ENCODE results near the gene HCK.
"Not testable (repeated sequence)": the region's sequence is repeated elsewhere in the genome, so short reads cannot be mapped to it uniquely, and the experiment has no call there.

HCK gene

DNA sequence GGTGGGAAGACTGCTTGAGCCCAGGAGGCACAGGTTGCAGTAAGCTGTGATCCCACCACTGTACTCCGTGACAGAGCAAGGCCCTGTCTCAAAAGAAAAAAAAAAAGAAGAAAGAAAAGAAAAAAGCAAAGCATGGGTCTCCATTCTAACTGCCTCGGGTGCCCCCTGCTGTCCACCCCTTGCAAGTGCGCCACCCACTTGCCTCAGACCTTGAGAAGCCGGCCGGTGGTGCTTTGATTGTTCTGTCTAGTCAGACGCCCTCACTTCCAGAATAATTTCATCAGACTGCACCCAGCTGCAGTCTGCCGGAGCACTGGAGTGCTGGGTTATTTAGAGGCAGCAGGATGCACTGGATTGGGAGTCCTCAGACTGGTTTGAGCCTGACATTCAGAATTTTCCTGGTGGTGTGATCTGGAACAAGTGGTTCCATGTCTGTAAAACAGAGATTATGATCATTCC is 39.9 kb downstream of the HCK start:
- DNase-seq (ENCODE audit: low read depth in 2 of 2): peak; percentile 47 to 56

DNA sequence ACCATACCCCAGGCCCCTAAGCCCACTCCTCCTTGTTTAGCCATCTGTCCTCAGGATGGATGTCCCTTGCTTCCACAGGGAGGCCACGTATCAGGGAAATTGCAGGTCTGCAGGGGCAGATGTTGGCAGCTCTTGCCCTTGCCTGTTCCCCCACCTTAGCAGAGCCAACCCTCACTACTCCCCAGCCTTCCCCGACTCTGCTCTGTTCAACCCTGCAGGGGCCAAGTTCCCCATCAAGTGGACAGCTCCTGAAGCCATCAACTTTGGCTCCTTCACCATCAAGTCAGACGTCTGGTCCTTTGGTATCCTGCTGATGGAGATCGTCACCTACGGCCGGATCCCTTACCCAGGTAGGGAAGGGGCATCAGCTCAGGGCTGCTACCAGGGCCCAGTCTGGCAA is 46.7 kb downstream of the HCK start:
- DNase-seq (ENCODE audit: low read depth in 2 of 2): no peak

DNA sequence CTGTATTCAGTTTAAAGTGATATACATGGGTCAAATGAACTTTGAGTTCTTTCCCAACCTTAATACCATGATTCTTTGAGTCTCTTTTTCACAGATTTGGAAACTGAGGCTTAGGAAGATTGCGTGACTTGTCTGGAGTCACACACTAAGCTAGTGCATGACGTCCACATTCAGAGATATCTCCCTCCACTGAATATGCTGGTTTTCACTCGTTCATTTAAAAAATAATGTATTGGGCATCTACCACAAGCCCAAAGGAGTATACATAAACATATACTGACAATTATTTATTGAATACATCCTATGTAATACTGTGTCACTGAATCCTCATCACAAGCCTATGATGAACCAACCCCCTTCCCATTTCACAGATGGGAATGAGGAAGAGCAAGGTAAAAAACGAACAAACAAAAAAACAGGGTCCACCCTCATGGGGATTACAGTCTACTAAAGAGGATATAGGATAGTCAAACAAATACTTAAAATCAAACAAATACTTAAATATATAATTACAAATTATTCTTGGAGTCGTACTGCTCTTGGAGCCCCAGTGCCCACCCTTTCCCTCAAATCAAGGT is 56.9 kb downstream of the HCK start:
- DNase-seq (ENCODE audit: low read depth in 2 of 2): no peak

DNA sequence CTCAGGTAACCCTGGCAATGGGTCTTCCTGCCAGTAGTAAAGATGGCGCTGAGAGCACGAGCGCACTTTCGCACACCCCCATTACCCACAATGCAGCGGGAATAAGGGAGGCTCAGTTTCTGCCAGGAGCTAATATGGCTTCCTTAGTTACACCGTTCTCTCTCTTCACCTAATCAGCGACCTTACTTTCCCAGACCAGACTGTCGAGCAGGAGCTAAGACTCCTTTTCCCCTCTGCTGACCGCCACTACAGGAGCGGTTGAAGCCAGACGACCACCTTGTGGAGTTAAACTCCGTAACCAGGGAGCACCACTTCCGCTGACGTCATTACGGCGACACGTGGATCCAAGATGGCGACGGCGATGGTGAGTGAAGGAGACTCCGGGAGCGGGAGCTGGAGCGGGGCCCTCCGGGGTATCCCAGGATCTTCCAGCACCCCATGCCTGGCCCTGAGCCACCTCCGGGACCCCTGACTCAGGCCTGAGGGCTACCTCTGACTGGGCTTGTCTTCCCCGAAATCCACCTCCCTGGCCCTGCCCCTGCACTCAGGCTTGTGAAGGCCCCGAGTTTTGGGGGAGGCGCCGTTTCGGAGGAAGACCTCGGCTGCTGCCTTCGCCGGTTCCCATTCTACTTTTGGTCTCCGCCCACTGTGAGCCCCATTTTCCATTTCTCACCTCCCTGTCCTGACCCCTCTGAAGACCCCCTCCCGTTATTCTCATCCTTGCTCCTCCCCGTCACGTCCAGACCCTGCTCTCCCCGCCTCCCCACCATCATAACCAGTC is 57.5 kb downstream of the HCK start, which contains the start of gene TM9SF4:
Gene TM9SF4 (plus strand): TSS at position 323 of the 781 bp plus-strand sequence. CDS start 27 bp downstream, at position 350.
- DNase-seq (ENCODE audit: low read depth in 2 of 2): peak; percentile 77 to 83

DNA sequence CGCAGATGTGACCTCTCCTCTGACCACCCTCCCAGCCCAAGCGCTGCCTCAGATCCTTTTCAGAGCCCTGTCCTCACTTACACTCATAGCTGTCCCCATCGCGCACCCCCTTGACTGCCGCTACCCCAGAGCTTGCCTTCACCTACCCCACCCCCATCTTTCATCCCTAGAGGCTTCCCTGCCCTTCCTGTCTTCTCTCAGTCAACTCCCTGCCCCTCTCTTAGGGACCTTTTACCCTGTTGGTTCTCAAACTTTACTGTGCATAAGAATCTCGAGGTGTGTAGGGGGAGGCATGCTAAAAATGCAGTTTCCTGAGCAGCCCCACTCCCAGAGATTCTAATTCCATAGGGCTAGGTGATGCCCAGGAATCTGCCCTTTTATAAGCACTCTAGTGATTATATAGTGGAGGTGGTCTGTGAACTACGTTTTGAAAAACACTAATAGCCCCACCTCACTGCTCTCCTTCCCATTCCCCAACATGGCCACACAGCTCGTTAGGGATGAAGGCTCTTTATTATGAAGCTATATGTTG is 58.2 kb downstream of the HCK start:
- no peak for DNase-seq (ENCODE audit: low read depth in 2 of 2)

DNA sequence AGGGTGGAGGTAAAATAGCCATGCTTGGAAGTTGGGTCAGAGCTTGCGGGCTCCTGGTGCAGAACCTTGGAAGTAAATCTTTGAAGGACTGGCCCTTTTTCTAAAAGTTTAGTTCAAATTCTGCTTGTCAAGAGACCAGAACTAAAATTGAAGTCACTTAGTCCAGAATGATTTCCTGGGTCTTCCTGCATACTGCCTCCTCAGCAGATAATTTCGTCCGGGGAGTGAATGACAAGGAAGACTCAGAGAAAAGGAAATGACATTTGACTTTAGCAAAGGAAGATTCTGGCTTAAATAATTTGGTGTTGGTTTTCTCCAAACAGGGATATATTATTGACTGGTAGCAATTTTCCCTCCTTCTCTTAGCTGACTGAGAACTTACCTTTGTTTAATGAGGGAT is 58.7 kb downstream of the HCK start:
- DNase-seq (ENCODE audit: low read depth in 2 of 2): no peak

DNA sequence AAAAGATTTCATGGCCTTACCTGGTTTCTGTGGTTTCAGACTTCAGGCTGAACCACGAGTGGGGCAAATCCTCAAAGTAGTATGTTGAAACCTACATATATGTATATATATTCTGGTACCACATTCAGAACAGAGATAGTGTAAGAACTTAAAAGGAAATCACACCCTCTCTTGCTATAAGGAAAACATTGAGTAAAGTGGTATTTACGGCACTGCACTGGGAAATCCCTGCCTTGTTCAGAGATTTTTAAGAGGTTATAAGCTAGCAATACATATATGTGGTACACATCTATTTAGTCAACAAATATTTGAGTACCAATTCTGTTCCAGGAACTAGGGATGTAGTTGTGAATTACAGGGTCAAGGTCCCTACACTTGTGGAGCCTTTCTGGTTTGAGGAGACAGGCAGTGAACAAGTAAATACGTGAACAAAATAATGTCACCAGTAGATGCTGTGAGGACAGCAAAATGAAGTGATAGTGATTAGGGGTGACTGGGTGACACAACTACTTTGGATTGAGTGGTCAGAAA is 59.2 kb downstream of the HCK start:
- DNase-seq (ENCODE audit: low read depth in 2 of 2): no peak

DNA sequence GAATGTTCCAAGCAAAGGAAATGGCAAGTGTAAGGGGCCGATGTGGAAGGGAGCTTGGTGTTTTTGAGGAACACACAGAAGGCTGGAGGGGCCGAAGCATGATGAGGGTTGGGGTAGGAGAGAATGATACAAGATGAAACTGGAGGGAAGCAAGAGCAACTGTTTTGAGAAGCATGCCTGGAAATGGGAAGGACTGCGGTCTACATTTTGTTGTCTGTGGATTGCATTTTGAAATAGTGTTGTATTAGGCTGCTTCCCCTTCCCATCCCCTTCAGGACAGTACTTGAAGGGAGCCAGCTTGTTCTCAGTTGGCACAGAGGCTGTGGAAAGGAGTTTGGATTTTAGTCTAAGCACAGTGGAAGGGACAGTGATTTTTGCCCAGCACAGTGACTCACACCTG is 59.7 kb downstream of the HCK start:
- DNase-seq (ENCODE audit: low read depth in 2 of 2): no peak

DNA sequence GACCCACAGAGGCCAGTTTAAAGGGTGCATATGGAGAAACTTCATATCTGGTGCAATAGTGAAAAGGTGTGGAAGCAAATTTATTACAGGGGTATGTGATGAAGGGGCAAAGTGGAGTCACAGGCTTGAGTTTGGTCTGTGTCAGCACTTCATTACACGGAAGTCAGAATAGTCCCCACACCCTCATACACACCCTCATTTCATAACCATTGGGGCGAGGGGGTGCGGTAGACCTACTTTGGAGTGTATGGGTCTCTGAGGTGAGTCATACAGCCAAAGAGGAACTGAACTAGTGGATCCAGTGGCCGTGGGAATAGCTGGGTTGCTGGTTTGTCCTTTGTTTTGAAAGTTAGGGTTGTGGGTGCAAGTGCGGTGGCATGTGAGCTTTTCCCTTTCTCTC is 60.8 kb downstream of the HCK start:
- no peak for DNase-seq (ENCODE audit: low read depth in 2 of 2)

DNA sequence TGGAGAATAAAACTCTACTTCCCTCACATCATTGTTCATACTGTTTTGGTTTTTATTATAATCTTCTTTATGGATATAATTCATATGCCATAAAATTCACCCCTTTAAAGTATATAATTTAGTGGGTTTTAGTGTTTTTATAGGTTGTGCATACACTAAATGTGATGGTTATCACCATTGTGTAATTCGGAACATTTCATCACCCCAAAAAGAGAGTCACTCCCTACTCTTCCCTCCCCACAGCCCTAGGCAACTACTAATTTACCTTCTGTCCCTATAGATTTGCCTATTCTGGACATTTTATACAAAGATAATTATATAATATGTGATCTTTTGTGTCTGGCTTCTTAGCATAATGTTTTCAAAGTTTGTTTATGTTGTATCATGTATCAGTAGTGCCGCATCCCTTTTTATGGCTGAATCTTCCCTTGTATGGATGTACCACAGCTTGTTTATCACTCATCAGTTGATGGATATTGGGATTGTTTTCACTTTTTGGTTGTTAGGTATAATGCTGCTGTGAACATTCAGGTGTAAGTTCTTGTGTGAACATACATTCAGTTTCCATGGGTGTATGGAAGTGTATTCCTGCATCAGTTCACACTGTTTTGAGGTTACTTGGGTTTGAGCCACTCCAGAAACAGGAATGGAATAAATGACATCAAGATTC is 61.7 kb downstream of the HCK start:
- DNase-seq (ENCODE audit: low read depth in 2 of 2): no peak

DNA sequence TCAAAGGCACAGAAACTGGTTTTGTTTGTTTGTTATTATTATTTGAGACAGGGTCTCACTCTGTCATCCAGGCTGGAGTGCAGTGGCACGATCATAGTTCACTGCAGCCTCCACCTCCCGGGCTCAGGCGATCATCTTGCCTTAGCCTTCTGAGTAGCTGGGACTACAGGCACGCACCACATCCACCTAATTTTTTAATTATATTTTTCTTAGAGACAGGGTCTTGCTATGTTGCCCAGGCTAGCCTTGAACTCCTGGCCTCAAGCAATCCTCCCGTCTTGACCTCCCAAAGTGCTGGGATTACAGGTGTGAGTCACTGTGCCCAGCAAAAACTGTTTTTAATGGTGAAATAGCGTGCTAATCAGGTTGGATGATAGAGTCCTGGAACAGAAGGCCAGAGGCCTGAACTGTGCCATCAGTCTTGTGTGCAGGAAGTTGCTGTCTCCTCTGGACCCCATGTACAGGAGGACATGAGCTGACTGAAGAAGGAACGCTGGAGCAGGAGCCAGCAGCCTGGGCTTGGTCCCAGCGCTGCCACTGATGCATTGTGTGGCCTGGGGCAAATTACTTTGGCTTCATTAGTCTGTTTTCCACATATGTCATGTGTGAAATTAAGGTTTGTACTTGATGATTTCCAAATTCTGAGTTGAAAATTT is 62.4 kb downstream of the HCK start:
- DNase-seq (ENCODE audit: low read depth in 2 of 2): no peak

DNA sequence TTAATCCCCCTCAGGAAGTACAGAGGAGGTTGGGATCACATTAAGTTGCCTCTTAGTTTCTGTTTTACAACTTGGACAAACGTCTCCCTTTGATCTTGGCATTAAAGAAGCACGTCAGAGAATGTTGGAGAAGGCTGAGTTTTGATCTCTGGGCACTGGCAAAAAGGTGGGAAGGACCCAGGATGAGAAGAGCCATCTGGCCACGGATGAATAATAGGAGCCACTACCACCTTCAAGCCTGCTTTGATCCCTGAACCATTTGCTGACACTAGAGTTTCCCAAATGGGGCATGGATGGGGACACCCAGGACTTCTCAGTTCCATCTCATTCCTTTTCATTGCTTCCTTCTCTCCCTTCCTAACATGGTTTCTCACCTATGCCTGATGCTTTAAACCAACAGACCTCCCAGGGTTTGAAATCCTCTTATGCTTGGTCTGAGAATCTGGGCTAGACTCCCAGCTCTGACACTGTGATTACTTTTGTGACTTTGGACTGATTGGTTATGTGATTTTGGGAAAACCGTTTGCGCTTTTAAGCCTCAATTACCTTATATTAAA is 63.2 kb downstream of the HCK start:
- no peak for DNase-seq (ENCODE audit: low read depth in 2 of 2)

DNA sequence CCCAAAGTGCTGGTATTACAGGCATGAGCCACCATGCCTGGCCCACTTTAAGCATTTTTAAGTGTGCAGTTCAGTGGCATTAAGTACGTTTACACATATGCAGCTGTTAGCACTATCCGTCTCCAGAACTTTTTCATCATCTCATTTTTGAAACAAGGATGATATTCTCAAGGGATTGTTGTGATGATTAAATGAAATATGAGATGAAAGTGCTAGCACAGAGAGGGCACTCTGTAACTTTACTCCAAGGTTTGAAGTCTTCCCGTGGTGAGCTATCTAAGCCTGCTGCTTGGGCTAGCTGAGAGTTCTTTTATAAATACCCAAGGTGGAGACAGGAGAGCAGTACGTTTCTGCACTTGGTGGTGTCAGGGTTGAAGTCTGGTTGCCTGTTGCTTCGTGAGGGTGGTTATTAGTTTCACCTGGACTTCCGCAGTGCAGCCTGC is 64.1 kb downstream of the HCK start:
- no peak for DNase-seq (ENCODE audit: low read depth in 2 of 2)

DNA sequence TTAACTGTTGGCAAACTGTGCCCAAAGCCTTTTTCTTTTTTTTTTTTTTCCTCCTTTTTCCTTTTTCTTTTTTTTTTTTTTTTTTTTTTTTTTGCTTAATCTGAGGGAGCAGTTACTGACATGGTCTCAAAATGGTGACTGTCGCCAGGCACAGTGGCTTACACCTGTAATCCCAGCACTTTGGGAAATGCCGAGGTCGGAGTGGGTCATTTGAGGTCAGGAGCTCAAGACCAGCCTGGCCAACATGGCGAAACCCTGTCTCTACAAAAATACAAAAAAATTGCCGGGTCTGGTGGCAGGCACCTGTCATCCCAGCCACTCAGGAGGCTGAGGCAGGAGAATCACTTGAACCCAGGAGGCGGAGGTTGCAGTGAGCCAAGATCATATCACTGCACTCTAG is 64.8 kb downstream of the HCK start:
- DNase-seq (ENCODE audit: low read depth in 2 of 2): not testable (repeated sequence)

DNA sequence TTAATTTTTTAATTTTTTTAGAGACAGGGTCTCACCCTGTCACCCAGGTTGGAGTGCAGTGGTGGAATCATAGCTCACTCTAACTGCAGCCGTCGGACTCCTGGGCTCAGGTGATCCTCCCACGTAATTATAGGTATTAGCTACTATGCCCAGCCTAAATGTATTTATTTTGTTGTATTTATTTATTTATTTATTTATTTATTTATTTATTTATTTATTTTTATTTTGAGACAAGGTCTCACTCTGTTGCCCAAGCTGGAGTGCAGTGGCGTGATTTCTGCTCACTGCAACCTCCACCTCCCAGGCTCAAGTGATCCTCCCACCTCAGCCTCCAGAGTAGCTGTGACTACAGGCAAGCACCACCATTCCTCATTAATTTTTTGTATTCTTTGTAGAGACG is 66.4 kb downstream of the HCK start:
- DNase-seq (ENCODE audit: low read depth in 2 of 2): not testable (repeated sequence)

DNA sequence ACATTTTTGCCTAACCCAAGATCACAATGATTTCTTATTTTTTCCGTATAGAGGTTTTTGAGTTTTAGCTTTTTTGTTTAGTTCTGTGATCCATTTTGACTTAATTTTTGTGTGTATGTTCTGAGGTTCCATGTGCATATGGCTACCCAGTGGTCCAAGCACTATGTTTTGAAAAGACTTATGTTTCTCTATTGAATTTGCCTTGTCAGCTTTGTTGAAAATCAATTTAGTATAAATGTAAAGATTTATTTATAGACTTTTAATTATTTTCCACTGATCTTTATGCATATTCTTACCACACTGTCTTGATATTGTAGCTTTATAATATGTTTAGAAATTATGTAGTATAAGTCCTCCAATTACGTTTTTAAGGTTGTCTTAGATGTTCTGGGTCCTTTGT is 67.7 kb downstream of the HCK start:
- no peak for DNase-seq (ENCODE audit: low read depth in 2 of 2)

DNA sequence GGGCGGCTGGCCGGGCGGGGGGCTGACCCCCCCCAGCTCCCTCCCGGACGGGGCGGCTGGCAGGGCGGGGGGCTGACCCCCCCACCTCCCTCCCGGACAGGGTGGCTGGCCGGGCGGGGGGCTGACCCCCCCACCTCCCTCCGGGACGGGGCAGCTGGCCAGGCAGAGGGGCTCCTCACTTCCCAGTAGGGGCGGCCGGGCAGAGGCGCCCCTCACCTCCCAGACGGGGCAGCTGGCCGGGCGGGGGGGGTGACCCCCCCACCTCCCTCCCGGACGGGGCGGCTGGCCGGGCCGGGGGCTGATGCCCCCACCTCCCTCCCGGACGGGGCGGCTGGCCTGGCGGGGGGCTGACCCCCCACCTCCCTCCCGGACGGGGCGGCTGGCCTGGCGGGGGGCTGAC is 69.9 kb downstream of the HCK start:
- not testable (repeated sequence) for DNase-seq (ENCODE audit: low read depth in 2 of 2)

DNA sequence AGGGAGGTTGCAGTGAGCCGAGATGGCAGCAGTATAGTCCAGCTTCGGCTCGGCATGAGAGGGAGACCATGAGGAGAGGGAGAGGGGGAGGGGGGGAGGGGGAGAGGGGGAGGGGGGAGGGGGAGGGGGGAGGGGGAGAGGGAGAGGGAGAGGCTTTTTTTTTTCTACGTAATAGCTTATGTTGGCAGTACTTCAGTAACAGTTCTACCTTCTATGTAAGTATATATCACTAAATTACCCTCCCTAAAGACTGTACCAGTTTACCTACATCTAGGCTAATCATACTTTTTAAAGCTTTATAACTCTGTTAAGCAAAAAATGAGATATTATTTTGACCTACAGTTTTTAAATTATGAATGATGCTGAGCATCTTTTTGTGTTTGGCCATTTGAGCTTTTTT is 71.0 kb downstream of the HCK start:
- DNase-seq (ENCODE audit: low read depth in 2 of 2): no peak

DNA sequence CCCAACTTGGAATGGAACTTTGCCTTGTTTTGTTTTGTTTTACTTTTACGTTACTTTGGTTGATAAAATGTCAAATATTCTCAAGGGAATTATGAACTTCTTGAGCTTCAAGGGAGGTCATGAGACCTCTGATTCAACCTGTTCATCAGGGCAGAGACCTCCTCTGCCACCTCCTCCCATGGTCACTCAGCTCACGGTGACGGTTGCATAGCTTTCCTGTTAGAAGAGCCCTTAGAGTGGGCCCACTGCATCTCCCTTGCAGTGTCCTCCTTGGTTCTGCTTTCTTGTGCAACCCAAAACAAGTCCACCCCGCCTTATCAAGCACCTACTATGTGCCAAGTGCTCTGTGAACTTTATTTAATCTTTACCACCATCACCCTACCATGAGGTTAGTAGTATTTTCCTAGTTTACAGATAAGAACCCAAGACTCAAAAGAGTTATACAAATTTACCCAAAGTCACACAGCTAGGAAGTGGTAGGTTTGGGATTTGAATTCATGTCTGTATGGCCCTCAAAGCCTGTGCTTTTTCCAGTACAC is 72.9 kb downstream of the HCK start:
- no peak for DNase-seq (ENCODE audit: low read depth in 2 of 2)

DNA sequence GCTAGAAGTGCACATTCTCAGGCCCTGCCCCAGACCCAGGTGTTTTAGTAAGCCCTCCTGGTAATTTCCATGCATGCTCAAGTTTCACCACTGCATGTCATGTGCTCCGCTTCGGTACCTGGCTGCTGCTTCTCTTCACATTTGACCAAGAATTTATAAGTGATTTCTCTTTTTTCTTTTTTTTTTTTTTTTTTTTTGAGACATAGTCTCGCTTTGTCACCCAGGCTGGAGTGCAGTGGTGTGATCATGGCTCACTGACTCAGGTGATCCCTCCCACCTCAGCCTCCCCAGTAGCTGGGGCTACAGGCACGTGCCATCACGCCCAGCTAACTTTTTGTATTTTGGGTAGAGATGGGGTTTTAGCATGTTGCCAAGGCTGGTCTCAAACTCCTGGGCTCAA is 73.5 kb downstream of the HCK start:
- DNase-seq (ENCODE audit: low read depth in 2 of 2): no peak

DNA sequence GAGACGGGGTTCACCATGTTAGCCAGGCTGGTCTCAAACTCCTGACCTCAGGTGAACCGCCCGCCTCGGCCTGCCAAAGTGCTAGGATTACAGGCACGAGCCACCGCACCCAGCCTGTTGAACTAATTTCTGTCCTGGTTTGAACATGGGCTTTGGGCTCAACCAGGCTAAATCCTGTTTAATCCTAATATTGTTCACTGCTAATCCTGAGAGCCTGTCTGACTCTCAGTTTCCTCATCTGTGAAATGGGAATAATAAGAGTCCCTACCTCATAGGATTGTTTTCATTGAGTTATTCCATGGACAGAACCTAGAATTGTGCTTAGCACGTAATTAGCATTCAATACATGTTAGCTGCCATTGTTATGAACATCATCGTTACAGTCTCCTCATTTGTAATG is 74.9 kb downstream of the HCK start:
- no peak for DNase-seq (ENCODE audit: low read depth in 2 of 2)
